ENCODE measurements around the gene SECTM1. TPM values are rescaled to one million over a fixed set of nuclear protein-coding genes. Genes with fewer than 3 reads are reported as not detected.

The SECTM1 gene
- total RNA-seq: 1.2 TPM in 1 of 2 replicates, not detected in the other

DNA sequence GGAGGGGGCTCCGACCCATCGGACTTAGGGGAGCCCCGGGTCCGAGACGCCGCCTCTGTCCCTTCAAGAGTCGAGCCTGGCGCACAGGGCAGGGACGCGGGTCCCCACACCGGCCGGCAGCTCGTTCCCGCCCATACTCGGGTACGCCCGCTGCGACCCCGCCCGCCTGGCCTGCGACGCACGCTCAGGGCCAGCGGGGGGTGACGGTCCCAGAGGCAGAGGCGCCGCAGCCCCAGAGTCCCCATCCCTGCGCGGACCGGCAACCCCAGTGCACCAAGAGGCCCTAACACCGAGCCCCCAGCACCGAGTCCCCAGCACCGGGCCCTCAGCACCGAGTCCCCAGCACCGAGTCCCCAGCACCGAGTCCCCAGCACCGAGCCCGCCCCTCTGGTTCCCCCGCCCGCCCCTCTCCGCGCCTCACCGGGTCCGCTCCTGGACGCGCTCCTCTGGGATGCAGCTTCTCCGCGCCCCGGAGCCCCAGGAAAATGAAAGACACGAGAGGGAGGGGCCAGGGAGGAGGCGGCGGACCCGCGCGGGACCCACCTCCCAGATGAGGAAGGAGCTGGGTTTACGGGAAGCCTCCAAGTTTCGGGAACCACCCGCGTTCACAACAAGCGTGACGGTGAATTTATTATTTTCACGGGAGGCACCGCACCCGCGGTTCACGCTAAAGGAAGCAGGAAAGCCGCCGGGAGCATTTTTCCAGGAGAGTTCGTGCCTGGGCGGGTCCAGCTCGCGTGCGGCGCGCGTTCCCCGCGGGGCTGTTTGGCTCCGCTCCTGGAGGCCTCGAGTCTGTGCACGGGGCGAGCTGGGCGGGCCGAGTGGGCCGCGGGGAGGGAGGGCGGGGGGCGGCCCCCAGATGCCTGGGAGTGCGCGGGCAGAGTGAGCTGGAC lies at the start of gene SECTM1:
TSS of gene SECTM1 (minus strand) at position 488 of the 893 bp plus-strand sequence. CDS start 6,526 bp downstream, outside the sequence.

DNA sequence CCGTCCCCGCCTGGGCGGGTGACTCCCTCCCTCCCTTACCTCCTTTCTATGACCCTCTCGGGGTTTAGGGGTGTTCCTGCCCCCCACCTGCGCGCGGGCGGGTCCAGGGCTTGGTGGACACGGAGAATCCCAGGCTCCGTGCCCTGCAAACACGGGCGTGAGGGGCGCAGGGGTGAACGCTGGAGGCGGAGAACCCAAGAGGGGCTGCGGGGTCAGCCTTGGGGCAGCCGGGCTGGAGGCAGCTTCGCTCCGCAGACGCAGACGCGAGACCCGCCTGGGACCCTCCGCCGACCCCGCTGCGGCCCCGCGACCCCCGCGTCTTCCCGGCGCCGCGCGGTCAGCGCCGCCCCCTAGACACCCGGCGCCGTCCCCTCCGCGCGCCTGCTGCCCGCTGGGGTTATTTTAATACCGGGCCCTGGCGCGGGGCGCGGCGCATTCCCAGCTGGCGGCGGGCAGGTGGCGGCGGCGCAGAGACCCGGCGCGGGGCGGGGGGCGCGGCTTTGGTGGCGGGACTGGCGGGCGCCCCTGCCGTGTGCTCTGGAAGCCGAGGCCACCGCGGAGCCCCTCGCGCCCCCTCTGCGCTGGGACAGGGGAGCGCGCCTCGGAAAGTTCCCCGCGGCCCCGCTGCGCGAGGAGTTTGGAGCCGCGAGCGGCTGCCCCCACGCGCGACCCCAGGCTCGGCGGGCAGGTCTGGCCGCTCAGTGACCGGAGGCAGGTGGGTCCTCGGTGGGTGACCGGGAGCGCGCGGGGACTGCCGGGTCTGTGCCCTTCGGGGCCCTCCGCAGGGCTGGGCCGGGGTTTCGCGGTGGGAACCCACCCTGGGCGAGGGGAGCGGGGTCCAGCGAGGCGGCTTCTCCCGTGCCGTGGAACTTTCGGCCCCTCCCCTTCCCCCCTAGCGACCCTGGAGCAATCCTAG lies 38.0 kb upstream of the SECTM1 start, which contains the start of gene UTS2R:
TSS of gene UTS2R (plus strand) at position 433 of the 916 bp plus-strand sequence. CDS start 2,560 bp downstream, outside the sequence.

DNA sequence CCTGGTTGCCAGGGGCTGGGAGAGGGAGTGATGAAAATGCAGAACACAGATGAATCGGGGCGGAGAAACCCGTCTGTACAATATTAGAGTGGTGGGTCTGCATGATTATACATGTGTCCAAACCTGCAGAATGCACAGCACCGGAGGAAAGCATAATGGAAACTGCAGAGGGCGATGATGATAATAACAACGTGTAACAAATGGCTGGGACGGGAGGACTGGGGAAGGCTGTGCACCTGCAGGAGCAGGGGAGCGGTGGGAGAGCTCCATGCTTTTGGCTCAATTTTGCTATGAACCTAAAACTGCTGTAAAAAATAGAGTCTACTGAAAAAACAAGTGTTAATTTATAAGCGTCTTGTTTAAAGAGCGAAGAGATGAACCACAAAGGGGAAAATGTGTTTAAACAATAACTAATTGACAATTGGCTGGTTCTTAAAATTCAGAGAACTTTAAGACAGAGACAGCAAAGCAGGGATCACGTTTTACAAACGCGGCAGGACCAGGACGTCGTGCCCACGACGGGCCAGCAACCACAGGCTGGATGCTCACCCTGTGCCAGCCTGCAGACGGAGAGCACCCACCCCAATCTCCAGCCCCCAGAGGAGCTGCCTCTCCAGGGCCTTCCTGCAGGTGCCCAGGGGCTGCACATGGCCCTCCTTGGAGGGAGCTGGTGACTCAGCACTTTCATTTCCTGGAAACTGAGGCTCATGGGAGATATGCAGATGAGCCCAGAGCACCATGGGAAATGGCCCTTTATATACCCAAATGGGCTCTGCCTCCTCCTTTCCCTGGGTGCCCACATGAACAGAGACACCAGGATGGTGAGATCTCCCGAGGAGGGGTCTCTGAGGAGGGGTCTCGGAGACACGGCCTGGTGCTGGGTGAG lies 25.1 kb upstream of the SECTM1 start, which contains the start of gene TEX19:
TSS of gene TEX19 (plus strand) at position 783 of the 886 bp plus-strand sequence. CDS start 2,904 bp downstream, outside the sequence.

DNA sequence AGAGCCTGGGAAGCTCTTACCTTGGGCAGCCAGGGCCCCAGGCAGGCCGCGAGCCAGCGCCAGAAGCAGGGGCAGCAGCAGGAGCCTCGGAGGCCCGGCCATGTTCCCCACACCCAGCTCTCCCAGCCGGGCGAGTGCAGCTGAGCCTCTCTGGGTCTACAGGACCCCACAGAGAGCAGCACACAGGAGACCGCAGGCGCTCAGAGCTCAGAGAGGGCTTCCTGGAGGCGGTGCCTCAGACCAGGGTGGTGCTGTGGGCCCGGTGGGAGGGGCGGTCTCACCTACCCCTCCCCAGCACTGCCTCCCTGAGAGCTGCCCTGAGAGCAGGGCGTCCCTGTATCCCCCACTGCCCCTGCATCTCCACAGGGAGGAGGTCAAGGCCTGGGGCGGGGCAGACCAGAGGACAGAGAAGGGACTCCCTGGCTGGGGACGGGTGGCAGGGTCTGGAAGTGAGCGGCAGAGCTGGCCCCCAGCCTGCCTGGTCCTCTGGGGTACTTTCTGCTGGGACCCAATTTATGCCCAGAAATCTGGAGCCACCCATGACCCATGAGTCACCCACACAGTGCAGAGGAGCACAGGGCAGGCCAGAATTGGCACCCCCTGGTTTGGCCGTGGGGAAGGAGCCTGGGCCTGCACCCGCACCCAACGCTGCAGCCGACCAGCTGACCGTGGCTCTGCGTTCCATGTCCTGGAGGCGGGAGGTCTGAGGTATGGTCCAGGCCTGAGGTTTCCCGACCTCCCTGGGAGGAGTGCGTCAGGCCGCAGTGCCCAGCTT lies 16.0 kb downstream of the SECTM1 start, which contains the start of gene CD7:
TSS of gene CD7 (minus strand) at position 215 of the 775 bp plus-strand sequence. CDS start at position 102, 113 bp downstream.

DNA sequence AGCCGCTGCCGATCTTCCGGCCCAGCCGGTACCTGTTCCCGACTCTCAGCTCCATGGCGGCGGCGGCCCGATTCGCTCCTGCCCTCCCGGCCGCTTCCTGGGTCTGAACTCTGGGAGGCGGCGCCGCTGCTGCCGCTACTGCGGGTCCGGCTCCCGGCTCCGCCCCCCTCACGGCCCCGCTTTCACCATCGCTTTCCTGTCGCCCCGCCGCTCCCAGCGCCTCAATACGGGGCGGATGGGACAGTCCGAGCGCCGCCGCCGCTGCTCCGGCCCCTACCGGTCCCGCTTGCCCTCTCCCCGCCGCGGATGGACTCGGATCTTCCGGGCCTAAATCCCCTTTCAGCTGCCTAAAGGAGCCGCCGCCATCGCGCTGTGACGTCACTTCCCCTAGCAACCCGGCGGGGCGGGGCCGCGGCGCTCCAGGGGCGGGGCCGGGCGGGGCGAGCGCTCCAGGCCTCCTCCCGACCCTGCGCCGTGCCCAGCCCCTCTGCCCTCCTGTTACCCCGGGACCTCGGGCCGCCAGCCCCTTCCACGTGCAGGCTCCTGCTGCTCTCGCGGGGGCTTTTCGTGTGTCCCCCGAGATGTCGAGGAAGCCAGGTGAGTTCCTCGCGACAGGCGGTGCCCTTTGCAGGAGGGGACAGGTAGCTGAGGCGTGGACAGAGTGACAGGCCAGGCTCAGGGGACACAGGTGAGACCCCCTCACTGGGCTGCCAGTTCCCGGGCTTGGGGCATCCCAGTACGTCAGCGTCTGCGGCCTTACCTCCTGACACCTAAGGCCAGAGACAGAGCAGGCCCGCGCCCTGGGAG lies 60.0 kb downstream of the SECTM1 start, which contains the start of gene CSNK1D:
TSS of gene CSNK1D (minus strand) at position 374 of the 807 bp plus-strand sequence. CDS start at position 55, 319 bp downstream.

Other genes with a start within 250 kb of the SECTM1 start
- gene FASN, start 235.5 kb downstream of the SECTM1 start, total RNA-seq: 104 and 307 TPM in 2 replicates
- 20.8 and 27.4 TPM in 2 replicates for gene CCDC57, start 120.9 kb downstream of the SECTM1 start, total RNA-seq
- gene SLC16A3, start 104.7 kb downstream of the SECTM1 start, total RNA-seq: 359 and 382 TPM in 2 replicates
- 52.6 and 63.6 TPM in 2 replicates for gene CSNK1D, start 60.1 kb downstream of the SECTM1 start, total RNA-seq
- 0.30 TPM in 1 of 2 replicates, not detected in the other for gene CD7, start 16.2 kb downstream of the SECTM1 start, total RNA-seq
- not detected in 2 replicates for gene TEX19, start 25.5 kb upstream of the SECTM1 start, total RNA-seq
- not detected in 2 replicates for gene UTS2R, start 38.0 kb upstream of the SECTM1 start, total RNA-seq
- 7.8 and 8.9 TPM in 2 replicates for gene HEXD, start 84.6 kb upstream of the SECTM1 start, total RNA-seq
- gene OGFOD3, start 84.8 kb upstream of the SECTM1 start, total RNA-seq: 37.9 and 38.9 TPM in 2 replicates
- gene CYBC1, start 117.0 kb upstream of the SECTM1 start, total RNA-seq: 55.5 and 72.6 TPM in 2 replicates
- gene NARF, start 125.0 kb upstream of the SECTM1 start, total RNA-seq: 44.2 and 44.6 TPM in 2 replicates
- gene FOXK2, start 186.0 kb upstream of the SECTM1 start, total RNA-seq: 24.6 and 35.0 TPM in 2 replicates

All from smooth muscle cell of the umbilical artery (primary cell).